ENCODE measurements around the gene PLEKHH1.

The PLEKHH1 gene

GRCh38 chr14:67602995-67603545, 70.0 kb downstream of the PLEKHH1 start:
- Histone ChIP-seq H3K4me3 (ENCODE audit: low read depth in 1 of 5, low read length in 5 of 5) (no peak overlapping the region), H3K27ac (ENCODE audit: low read depth, low read length) (no peak overlapping the region), H3K9ac (ENCODE audit: low read length in 5 of 5) (no peak overlapping the region), H3K36me3 (ENCODE audit: control insufficient read depth in 5 of 5, insufficient read depth in 5 of 5, low read length in 5 of 5) (no peaks in the 10 kb centered on the region), H3K4me1 (ENCODE audit: control insufficient read depth in 5 of 5, insufficient read depth in 5 of 5, low read length in 5 of 5) (peaks cover 2 to 19% (median 14%) of the 10 kb centered on the region in 5 donors), H3K9me3 (ENCODE audit: control insufficient read depth in 5 of 5, low read length in 5 of 5) (no peaks in the 10 kb centered on the region), H3K27me3 (ENCODE audit: control insufficient read depth in 5 of 5, insufficient read depth in 4 of 5, low read length in 5 of 5) (no peaks in the 10 kb centered on the region)

GRCh38 chr14:67607646-67608045, 74.6 kb downstream of the PLEKHH1 start:
- Histone ChIP-seq H3K9ac (ENCODE audit: low read length in 5 of 5) (no peak overlapping the region), H3K27ac (ENCODE audit: low read depth, low read length) (no peak overlapping the region), H3K9me3 (ENCODE audit: control insufficient read depth in 5 of 5, low read length in 5 of 5) (no peaks in the 10 kb centered on the region), H3K27me3 (ENCODE audit: control insufficient read depth in 5 of 5, insufficient read depth in 4 of 5, low read length in 5 of 5) (peaks cover 0 to 4% (median 0%) of the 10 kb centered on the region in 5 donors), H3K4me1 (ENCODE audit: control insufficient read depth in 5 of 5, insufficient read depth in 5 of 5, low read length in 5 of 5) (no peaks in the 10 kb centered on the region), H3K36me3 (ENCODE audit: control insufficient read depth in 5 of 5, insufficient read depth in 5 of 5, low read length in 5 of 5) (no peaks in the 10 kb centered on the region), H3K4me3 (ENCODE audit: low read depth in 1 of 5, low read length in 5 of 5) (no peak overlapping the region)

GRCh38 chr14:67609642-67610310, 76.7 kb downstream of the PLEKHH1 start:
- no peaks in the 10 kb centered on the region for H3K9me3 ChIP-seq (ENCODE audit: control insufficient read depth in 5 of 5, low read length in 5 of 5)

GRCh38 chr14:67610491-67610890, 77.4 kb downstream of the PLEKHH1 start:
- H3K36me3 ChIP-seq (ENCODE audit: control insufficient read depth in 5 of 5, insufficient read depth in 5 of 5, low read length in 5 of 5), result no peaks in the 10 kb centered on the region
- H3K4me3 ChIP-seq (ENCODE audit: low read depth in 1 of 5, low read length in 5 of 5), result no peak overlapping the region
- H3K9ac ChIP-seq (ENCODE audit: low read length in 5 of 5), result no peak overlapping the region
- peaks cover 0 to 4% (median 0%) of the 10 kb centered on the region in 5 donors for H3K27me3 ChIP-seq (ENCODE audit: control insufficient read depth in 5 of 5, insufficient read depth in 4 of 5, low read length in 5 of 5)
- no peaks in the 10 kb centered on the region for H3K4me1 ChIP-seq (ENCODE audit: control insufficient read depth in 5 of 5, insufficient read depth in 5 of 5, low read length in 5 of 5)
- no peaks in the 10 kb centered on the region for H3K9me3 ChIP-seq (ENCODE audit: control insufficient read depth in 5 of 5, low read length in 5 of 5)
- no peak overlapping the region for H3K27ac ChIP-seq (ENCODE audit: low read depth, low read length)

More at GRCh38 chr14:67609642-67610310, 76.7 kb downstream of the PLEKHH1 start:
- Histone ChIP-seq H3K27ac (ENCODE audit: low read depth, low read length) (no peak overlapping the region), H3K27me3 (ENCODE audit: control insufficient read depth in 5 of 5, insufficient read depth in 4 of 5, low read length in 5 of 5) (peaks cover 0 to 4% (median 0%) of the 10 kb centered on the region in 5 donors), H3K4me1 (ENCODE audit: control insufficient read depth in 5 of 5, insufficient read depth in 5 of 5, low read length in 5 of 5) (no peaks in the 10 kb centered on the region), H3K4me3 (ENCODE audit: low read depth in 1 of 5, low read length in 5 of 5) (no peak overlapping the region), H3K9ac (ENCODE audit: low read length in 5 of 5) (no peak overlapping the region), H3K36me3 (ENCODE audit: control insufficient read depth in 5 of 5, insufficient read depth in 5 of 5, low read length in 5 of 5) (no peaks in the 10 kb centered on the region)

- peak overlapping the region in 1 of 5 donors; percentile 48 for H3K4me3 ChIP-seq (ENCODE audit: low read depth in 1 of 5, low read length in 5 of 5)
- H3K27ac ChIP-seq (ENCODE audit: low read depth, low read length), result no peak overlapping the region
- no peaks in the 10 kb centered on the region for H3K36me3 ChIP-seq (ENCODE audit: control insufficient read depth in 5 of 5, insufficient read depth in 5 of 5, low read length in 5 of 5)
- H3K9ac ChIP-seq (ENCODE audit: low read length in 5 of 5), result peak overlapping the region in 1 of 5 donors; percentile 84
- no peaks in the 10 kb centered on the region for H3K27me3 ChIP-seq (ENCODE audit: control insufficient read depth in 5 of 5, insufficient read depth in 4 of 5, low read length in 5 of 5)
- no peaks in the 10 kb centered on the region for H3K9me3 ChIP-seq (ENCODE audit: control insufficient read depth in 5 of 5, low read length in 5 of 5)
- H3K4me1 ChIP-seq (ENCODE audit: control insufficient read depth in 5 of 5, insufficient read depth in 5 of 5, low read length in 5 of 5), result peaks cover 0 to 32% (median 24%) of the 10 kb centered on the region in 5 donors
These were observed 85.5 kb downstream of the PLEKHH1 start for GRCh38 chr14:67618617-67619063.

GRCh38 chr14:67619446-67620216, 86.5 kb downstream of the PLEKHH1 start, which contains the start of gene ARG2:
Gene ARG2, plus strand, starts transcription at chr14:67619920. Its CDS starts 58 bp downstream, at chr14:67619978.
- Histone ChIP-seq H3K4me1 (ENCODE audit: control insufficient read depth in 5 of 5, insufficient read depth in 5 of 5, low read length in 5 of 5) (peaks cover 0 to 32% (median 24%) of the 10 kb centered on the region in 5 donors), H3K27ac (ENCODE audit: low read depth, low read length) (no peak within 1 kb of the TSS), H3K4me3 (ENCODE audit: low read depth in 1 of 5, low read length in 5 of 5) (peak within 1 kb of the TSS; percentile 69 to 82 (median 74)), H3K9ac (ENCODE audit: low read length in 5 of 5) (peak within 1 kb of the TSS in 4 of 5 donors; percentile 64 to 84 (median 69)), H3K36me3 (ENCODE audit: control insufficient read depth in 5 of 5, insufficient read depth in 5 of 5, low read length in 5 of 5) (no peaks in the 10 kb centered on the region), H3K9me3 (ENCODE audit: control insufficient read depth in 5 of 5, low read length in 5 of 5) (no peaks in the 10 kb centered on the region), H3K27me3 (ENCODE audit: control insufficient read depth in 5 of 5, insufficient read depth in 4 of 5, low read length in 5 of 5) (no peaks in the 10 kb centered on the region)

GRCh38 chr14:67620217-67620785, 87.2 kb downstream of the PLEKHH1 start:
- H3K27ac ChIP-seq (ENCODE audit: low read depth, low read length), result no peak overlapping the region
- H3K36me3 ChIP-seq (ENCODE audit: control insufficient read depth in 5 of 5, insufficient read depth in 5 of 5, low read length in 5 of 5), result no peaks in the 10 kb centered on the region
- peaks cover 0 to 32% (median 24%) of the 10 kb centered on the region in 5 donors for H3K4me1 ChIP-seq (ENCODE audit: control insufficient read depth in 5 of 5, insufficient read depth in 5 of 5, low read length in 5 of 5)
- H3K27me3 ChIP-seq (ENCODE audit: control insufficient read depth in 5 of 5, insufficient read depth in 4 of 5, low read length in 5 of 5), result no peaks in the 10 kb centered on the region
- peak overlapping the region; percentile 69 to 82 (median 74) for H3K4me3 ChIP-seq (ENCODE audit: low read depth in 1 of 5, low read length in 5 of 5)
- H3K9ac ChIP-seq (ENCODE audit: low read length in 5 of 5), result peak overlapping the region in 3 of 5 donors; percentile 57 to 67 (median 64)
- no peaks in the 10 kb centered on the region for H3K9me3 ChIP-seq (ENCODE audit: control insufficient read depth in 5 of 5, low read length in 5 of 5)

GRCh38 chr14:67622675-67623074, 89.6 kb downstream of the PLEKHH1 start:
- H3K27me3 ChIP-seq (ENCODE audit: control insufficient read depth in 5 of 5, insufficient read depth in 4 of 5, low read length in 5 of 5), result no peaks in the 10 kb centered on the region
- no peaks in the 10 kb centered on the region for H3K9me3 ChIP-seq (ENCODE audit: control insufficient read depth in 5 of 5, low read length in 5 of 5)
- H3K27ac ChIP-seq (ENCODE audit: low read depth, low read length), result no peak overlapping the region
- peak overlapping the region in 1 of 5 donors; percentile 7 for H3K9ac ChIP-seq (ENCODE audit: low read length in 5 of 5)
- no peak overlapping the region for H3K4me3 ChIP-seq (ENCODE audit: low read depth in 1 of 5, low read length in 5 of 5)
- peaks cover 0 to 32% (median 24%) of the 10 kb centered on the region in 5 donors for H3K4me1 ChIP-seq (ENCODE audit: control insufficient read depth in 5 of 5, insufficient read depth in 5 of 5, low read length in 5 of 5)
- H3K36me3 ChIP-seq (ENCODE audit: control insufficient read depth in 5 of 5, insufficient read depth in 5 of 5, low read length in 5 of 5), result no peaks in the 10 kb centered on the region

GRCh38 chr14:67623114-67623513, 90.0 kb downstream of the PLEKHH1 start:
- H3K9ac ChIP-seq (ENCODE audit: low read length in 5 of 5), result no peak overlapping the region
- no peaks in the 10 kb centered on the region for H3K36me3 ChIP-seq (ENCODE audit: control insufficient read depth in 5 of 5, insufficient read depth in 5 of 5, low read length in 5 of 5)
- no peaks in the 10 kb centered on the region for H3K9me3 ChIP-seq (ENCODE audit: control insufficient read depth in 5 of 5, low read length in 5 of 5)
- H3K27me3 ChIP-seq (ENCODE audit: control insufficient read depth in 5 of 5, insufficient read depth in 4 of 5, low read length in 5 of 5), result no peaks in the 10 kb centered on the region
- H3K4me3 ChIP-seq (ENCODE audit: low read depth in 1 of 5, low read length in 5 of 5), result no peak overlapping the region
- peaks cover 0 to 32% (median 24%) of the 10 kb centered on the region in 5 donors for H3K4me1 ChIP-seq (ENCODE audit: control insufficient read depth in 5 of 5, insufficient read depth in 5 of 5, low read length in 5 of 5)
- no peak overlapping the region for H3K27ac ChIP-seq (ENCODE audit: low read depth, low read length)

All from subcutaneous abdominal adipose tissue (tissue), 5 donors.